ENCODE data around the gene GRK3. TPM values are rescaled to one million over a fixed set of nuclear protein-coding genes. Genes with fewer than 3 reads are reported as not detected.

Gene GRK3
- total RNA-seq, 3 donors from 2014 or later (not counting 1 experiment from before 2014, with no cell fraction given) = 2.2 to 7.2 (median 3.8) TPM

DNA sequence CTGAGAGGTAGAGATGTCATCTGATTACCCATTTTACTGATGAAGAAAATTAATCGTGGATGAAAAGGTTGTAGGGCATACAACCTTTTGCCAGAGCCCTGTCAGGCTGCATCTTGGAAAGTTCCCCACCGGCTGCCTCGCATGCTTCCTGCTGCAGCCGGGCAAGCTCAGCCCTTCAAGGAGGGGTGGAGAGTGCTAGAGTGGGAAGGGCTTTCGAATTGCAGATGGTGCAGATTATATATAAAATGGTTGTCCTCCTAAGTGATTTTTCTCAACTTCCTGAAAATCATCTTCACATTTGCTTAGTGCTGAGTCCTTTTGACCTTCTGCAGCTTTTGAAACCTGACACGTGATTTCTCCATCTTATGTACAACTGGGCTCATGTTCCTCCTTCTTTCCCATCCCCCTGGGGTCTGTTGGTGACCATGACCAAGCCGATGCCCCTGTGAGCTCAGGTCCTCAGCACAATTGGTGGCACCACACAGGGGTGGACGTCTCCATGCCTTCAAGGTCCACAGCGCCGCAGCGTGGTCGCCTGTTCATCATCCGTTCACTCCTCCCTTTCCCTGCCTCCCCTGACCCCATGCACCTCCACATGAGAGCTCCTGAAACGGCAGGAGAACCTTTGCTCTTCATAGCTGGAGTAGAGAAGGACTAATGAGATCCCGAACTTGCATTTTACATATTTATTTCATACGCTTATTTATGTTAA is 129.9 kb downstream of the GRK3 start:
- DNase-seq (no peak), ATAC-seq (no peak)
- intact Hi-C loops (cut with micrococcal nuclease) = no loop called here
- TF ChIP-seq, protein P1, sequence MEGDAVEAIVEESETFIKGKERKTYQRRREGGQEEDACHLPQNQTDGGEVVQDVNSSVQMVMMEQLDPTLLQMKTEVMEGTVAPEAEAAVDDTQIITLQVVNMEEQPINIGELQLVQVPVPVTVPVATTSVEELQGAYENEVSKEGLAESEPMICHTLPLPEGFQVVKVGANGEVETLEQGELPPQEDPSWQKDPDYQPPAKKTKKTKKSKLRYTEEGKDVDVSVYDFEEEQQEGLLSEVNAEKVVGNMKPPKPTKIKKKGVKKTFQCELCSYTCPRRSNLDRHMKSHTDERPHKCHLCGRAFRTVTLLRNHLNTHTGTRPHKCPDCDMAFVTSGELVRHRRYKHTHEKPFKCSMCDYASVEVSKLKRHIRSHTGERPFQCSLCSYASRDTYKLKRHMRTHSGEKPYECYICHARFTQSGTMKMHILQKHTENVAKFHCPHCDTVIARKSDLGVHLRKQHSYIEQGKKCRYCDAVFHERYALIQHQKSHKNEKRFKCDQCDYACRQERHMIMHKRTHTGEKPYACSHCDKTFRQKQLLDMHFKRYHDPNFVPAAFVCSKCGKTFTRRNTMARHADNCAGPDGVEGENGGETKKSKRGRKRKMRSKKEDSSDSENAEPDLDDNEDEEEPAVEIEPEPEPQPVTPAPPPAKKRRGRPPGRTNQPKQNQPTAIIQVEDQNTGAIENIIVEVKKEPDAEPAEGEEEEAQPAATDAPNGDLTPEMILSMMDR (IDR thresholded peaks at IDR 0.05) = no peak
- Histone ChIP-seq H3K27ac (ENCODE audit: low read length) (no peak overlapping the region), H3K4me3 (ENCODE audit: low read length) (no peak overlapping the region), H3K9me3 (ENCODE audit: control insufficient read depth, insufficient read depth, low read length) (no peaks in the 10 kb centered on the region), H3K4me1 (ENCODE audit: control insufficient read depth, insufficient read depth, low read length) (no peaks in the 10 kb centered on the region), H3K36me3 (ENCODE audit: control insufficient read depth, insufficient read depth, low read length) (no peaks in the 10 kb centered on the region), H3K27me3 (ENCODE audit: control insufficient read depth, insufficient read depth, low read length) (no peaks in the 10 kb centered on the region)
- H3K36me3 Mint-ChIP-seq = no peaks in the 10 kb centered on the region
- no peak overlapping the region for H3K4me3 Mint-ChIP-seq
- H3K27ac Mint-ChIP-seq = no peak overlapping the region
- no peaks in the 10 kb centered on the region for H3K9me3 Mint-ChIP-seq
- 92% methylated on average over 16 of the region's 16 CpGs for WGBS (ENCODE audit: insufficient coverage)
- no peaks in the 10 kb centered on the region for H3K4me1 Mint-ChIP-seq
- H3K27me3 Mint-ChIP-seq (ENCODE audit: low read depth in 2 of 2) = peaks cover 0 to 3% of the 10 kb centered on the region in 2 donors

GRCh38 chr22:25695146-25695545 is 130.7 kb downstream of the GRK3 start:
- Histone ChIP-seq H3K4me1 (ENCODE audit: control insufficient read depth, insufficient read depth, low read length) (no peaks in the 10 kb centered on the region), H3K4me3 (ENCODE audit: low read length) (no peak overlapping the region), H3K36me3 (ENCODE audit: control insufficient read depth, insufficient read depth, low read length) (no peaks in the 10 kb centered on the region), H3K27me3 (ENCODE audit: control insufficient read depth, insufficient read depth, low read length) (no peaks in the 10 kb centered on the region), H3K9me3 (ENCODE audit: control insufficient read depth, insufficient read depth, low read length) (no peaks in the 10 kb centered on the region), H3K27ac (ENCODE audit: low read length) (no peak overlapping the region)
- Mint-ChIP-seq H3K9me3 (no peaks in the 10 kb centered on the region), H3K27me3 (ENCODE audit: low read depth in 2 of 2) (peaks cover 0 to 3% of the 10 kb centered on the region in 2 donors), H3K27ac (no peak overlapping the region), H3K4me1 (no peaks in the 10 kb centered on the region), H3K36me3 (no peaks in the 10 kb centered on the region), H3K4me3 (no peak overlapping the region)
- TF ChIP-seq, protein P1 (IDR thresholded peaks at IDR 0.05) = no peak
- DNase-seq (no peak), ATAC-seq (no peak)
- WGBS (ENCODE audit: insufficient coverage) = 95% methylated on average over 4 of the region's 5 CpGs
- intact Hi-C loops (cut with micrococcal nuclease) = no loop called here

GRCh38 chr22:25696763-25697162 is 132.3 kb downstream of the GRK3 start:
- H3K4me1 Mint-ChIP-seq = no peaks in the 10 kb centered on the region
- H3K36me3 ChIP-seq (ENCODE audit: control insufficient read depth, insufficient read depth, low read length) = no peaks in the 10 kb centered on the region
- H3K4me3 ChIP-seq (ENCODE audit: low read length) = no peak overlapping the region
- peaks cover 0 to 3% of the 10 kb centered on the region in 2 donors for H3K27me3 Mint-ChIP-seq (ENCODE audit: low read depth in 2 of 2)
- H3K9me3 Mint-ChIP-seq = no peaks in the 10 kb centered on the region
- H3K27me3 ChIP-seq (ENCODE audit: control insufficient read depth, insufficient read depth, low read length) = no peaks in the 10 kb centered on the region
- H3K4me1 ChIP-seq (ENCODE audit: control insufficient read depth, insufficient read depth, low read length) = no peaks in the 10 kb centered on the region
- DNase-seq (no peak), ATAC-seq (no peak)
- H3K36me3 Mint-ChIP-seq = no peaks in the 10 kb centered on the region
- TF ChIP-seq, protein P1 (IDR thresholded peaks at IDR 0.05) = no peak
- intact Hi-C loops (cut with micrococcal nuclease) = no loop called here
- H3K27ac ChIP-seq (ENCODE audit: low read length) = no peak overlapping the region
- no peaks in the 10 kb centered on the region for H3K9me3 ChIP-seq (ENCODE audit: control insufficient read depth, insufficient read depth, low read length)
- H3K4me3 Mint-ChIP-seq = no peak overlapping the region
- WGBS (ENCODE audit: insufficient coverage) = 83% methylated on average over 1 of the region's 2 CpGs
- H3K27ac Mint-ChIP-seq = no peak overlapping the region

GRCh38 chr22:25697181-25697664 is 132.7 kb downstream of the GRK3 start:
- ATAC-seq = no peak
- H3K36me3 ChIP-seq (ENCODE audit: control insufficient read depth, insufficient read depth, low read length) = no peaks in the 10 kb centered on the region
- intact Hi-C loops (cut with micrococcal nuclease) = no loop called here
- H3K36me3 Mint-ChIP-seq = no peaks in the 10 kb centered on the region
- H3K4me1 ChIP-seq (ENCODE audit: control insufficient read depth, insufficient read depth, low read length) = no peaks in the 10 kb centered on the region
- H3K9me3 ChIP-seq (ENCODE audit: control insufficient read depth, insufficient read depth, low read length) = no peaks in the 10 kb centered on the region
- H3K27me3 Mint-ChIP-seq (ENCODE audit: low read depth in 2 of 2) = peaks cover 0 to 3% of the 10 kb centered on the region in 2 donors
- no peaks in the 10 kb centered on the region for H3K4me1 Mint-ChIP-seq
- H3K4me3 Mint-ChIP-seq = no peak overlapping the region
- H3K27ac ChIP-seq (ENCODE audit: low read length) = no peak overlapping the region
- TF ChIP-seq, protein P1 (IDR thresholded peaks at IDR 0.05) = no peak
- no peaks in the 10 kb centered on the region for H3K27me3 ChIP-seq (ENCODE audit: control insufficient read depth, insufficient read depth, low read length)
- no peak overlapping the region for H3K27ac Mint-ChIP-seq
- DNase-seq = no peak
- no peak overlapping the region for H3K4me3 ChIP-seq (ENCODE audit: low read length)
- H3K9me3 Mint-ChIP-seq = no peaks in the 10 kb centered on the region
- WGBS (ENCODE audit: insufficient coverage) = 91% methylated on average over 5 of the region's 5 CpGs
